Measurements from ENCODE around the gene ACP3. TPM values are rescaled to one million over a fixed set of nuclear protein-coding genes. Genes with fewer than 3 reads are reported as not detected.

The ACP3 gene
- total and polyA plus RNA-seq, 9 donors: 0.33 to 11.3 (median 2.5) TPM

- WGBS, 3 donors: 60 to 67% (median 62%) methylated on average over 5 of the region's 5 CpGs
Observed at GRCh38 chr3:132399054-132399929, 82.1 kb downstream of the ACP3 start.

GRCh38 chr3:132401255-132401654, 84.0 kb downstream of the ACP3 start:
- TF ChIP-seq EP300 (IDR thresholded peaks at IDR 0.05): no peak
- TF ChIP-seq CTCF (IDR thresholded peaks at IDR 0.05): no peak
- no peak for TF ChIP-seq POLR2A (IDR thresholded peaks at IDR 0.05)
- Histone ChIP-seq H3K27me3 (no peaks in the 10 kb centered on the region), H3K36me3 (no peaks in the 10 kb centered on the region), H3K9me3 (no peaks in the 10 kb centered on the region), H3K4me3 (no peak overlapping the region), H3K4me1 (ENCODE audit: insufficient read depth) (no peaks in the 10 kb centered on the region), H3K27ac (no peak overlapping the region)
- DNase-seq: no peak
- intact Hi-C loops (cut with DNase I): no loop called here
- 91 to 92% (median 92%) methylated on average over 13 of the region's 13 CpGs for WGBS, 3 donors

More at GRCh38 chr3:132399054-132399929, 82.1 kb downstream of the ACP3 start:
- Histone ChIP-seq H3K27me3 (no peaks in the 10 kb centered on the region), H3K27ac (no peak overlapping the region), H3K4me3 (no peak overlapping the region), H3K36me3 (no peaks in the 10 kb centered on the region), H3K9me3 (no peaks in the 10 kb centered on the region), H3K4me1 (ENCODE audit: insufficient read depth) (no peaks in the 10 kb centered on the region)
- DNase-seq: no peak
- intact Hi-C loops (cut with DNase I): no loop called here
- TF ChIP-seq EP300 (IDR thresholded peaks at IDR 0.05) (no peak), POLR2A (IDR thresholded peaks at IDR 0.05) (no peak), CTCF (IDR thresholded peaks at IDR 0.05) (peak in 2 of 3 donors; percentile 31 to 45)

- Histone ChIP-seq H3K9me3 (no peaks in the 10 kb centered on the region), H3K4me1 (ENCODE audit: insufficient read depth) (no peaks in the 10 kb centered on the region), H3K27me3 (no peaks in the 10 kb centered on the region), H3K4me3 (no peak overlapping the region), H3K27ac (no peak overlapping the region), H3K36me3 (no peaks in the 10 kb centered on the region)
- no peak for DNase-seq
- WGBS, 3 donors: 79 to 86% (median 80%) methylated on average over 3 of the region's 3 CpGs
- intact Hi-C loops (cut with DNase I): no loop called here
- TF ChIP-seq EP300 (IDR thresholded peaks at IDR 0.05): no peak
- no peak for TF ChIP-seq CTCF (IDR thresholded peaks at IDR 0.05)
- TF ChIP-seq POLR2A (IDR thresholded peaks at IDR 0.05): no peak
Observed at GRCh38 chr3:132404276-132404675, 87.1 kb downstream of the ACP3 start.

- Histone ChIP-seq H3K27me3 (no peaks in the 10 kb centered on the region), H3K4me1 (ENCODE audit: insufficient read depth) (no peaks in the 10 kb centered on the region), H3K36me3 (no peaks in the 10 kb centered on the region), H3K9me3 (no peaks in the 10 kb centered on the region), H3K4me3 (no peak overlapping the region), H3K27ac (no peak overlapping the region)
- TF ChIP-seq POLR2A (IDR thresholded peaks at IDR 0.05) (no peak), EP300 (IDR thresholded peaks at IDR 0.05) (no peak), CTCF (IDR thresholded peaks at IDR 0.05) (no peak)
- intact Hi-C loops (cut with DNase I): no loop called here
- no peak for DNase-seq
- WGBS, 3 donors: 15 to 37% (median 35%) methylated on average over 1 of the region's 1 CpG
Observed at GRCh38 chr3:132405188-132405587, 88.0 kb downstream of the ACP3 start.

Measured in ovary (tissue), 9 donors.